Small intestine (tissue), 7 donors: Measurements from ENCODE around the gene OR1F1. TPM values are rescaled to one million over a fixed set of nuclear protein-coding genes. Genes with fewer than 3 reads are reported as not detected.
A peak's percentile ranks its signal among the peaks of the same experiment; 100 is the strongest.

Source experiments
- DNase-seq, 2 donors: peaks; one replicate each; pipeline versions ENCODE4 v3.0.0 to v3.0.0-alpha.2; 2013
- FAIRE-seq: peaks from 2 replicates; lab custom pipeline; 2012; peaks lifted over from hg19 to GRCh38; lab: Jason Lieb, UNC
- H3K27ac ChIP-seq, 3 donors: one replicate each; pipeline ENCODE4 v1.5.1; 2013; ENCODE audit warnings: low read length in 2 of 3, mild to moderate bottlenecking in 2 of 3, control low read depth in 1 of 3, inconsistent platforms in 1 of 3, low read depth in 1 of 3, moderate library complexity in 1 of 3
- H3K27me3 ChIP-seq, 3 donors: one replicate each; pipeline ENCODE4 v1.6.1; 2013; ENCODE audit warnings: low read length in 3 of 3, inconsistent platforms in 1 of 3; ENCODE audit not compliant: control insufficient read depth in 3 of 3, insufficient read depth in 3 of 3
- H3K36me3 ChIP-seq, 3 donors: one replicate each; pipeline ENCODE4 v1.6.1; 2013; ENCODE audit warnings: low read length in 3 of 3, inconsistent platforms in 1 of 3, low read depth in 1 of 3, mild to moderate bottlenecking in 1 of 3, moderate library complexity in 1 of 3; ENCODE audit not compliant: control insufficient read depth in 3 of 3, insufficient read depth in 2 of 3
- H3K4me1 ChIP-seq, 3 donors: one replicate each; pipeline ENCODE4 v1.6.1; 2013; ENCODE audit warnings: low read length in 2 of 3, inconsistent platforms in 1 of 3, low read depth in 1 of 3, mild to moderate bottlenecking in 1 of 3, moderate library complexity in 1 of 3; ENCODE audit not compliant: control insufficient read depth in 3 of 3, insufficient read depth in 2 of 3
- H3K4me3 ChIP-seq, 3 donors: one replicate each; pipeline ENCODE4 v1.5.1; 2013; ENCODE audit warnings: low read length in 3 of 3, control low read depth in 1 of 3, inconsistent platforms in 1 of 3, low read depth in 1 of 3, mild to moderate bottlenecking in 1 of 3, moderate library complexity in 1 of 3
- H3K9me3 ChIP-seq, 2 donors: one replicate each; pipeline ENCODE4 v1.6.1; 2013; ENCODE audit warnings: low read depth in 1 of 2, low read length in 1 of 2; ENCODE audit not compliant: control insufficient read depth in 2 of 2, insufficient read depth in 1 of 2
- WGBS, 3 donors: extraction: QIAGEN DNeasy Blood & Tissue Kit; methylation state at CpG; one replicate each; pipeline ENCODE4 v1.1.7; 2013; 5-methylcytosine and 5-hydroxymethylcytosine counted together
- polyA plus RNA-seq, 4 donors: library from polyadenylated mRNA; stranded (reverse) in 3 of 4; unstranded in 1 of 4; fragments of 200-250 nt in 3 of 4; fragments of 120-200 nt in 1 of 4; gene quantifications; one replicate each; pipeline versions ENCODE4 v1.2.1 to v1.2.3, GENCODE V29; 2013
- donor health status: healthy with polysubstance abuse.
- donor health status: control.
- donor health status: control.
- donor health status: Bipolar disorder and iron deficiency.
- donor health status: healthy.

OR1F1 gene
- polyA plus RNA-seq, 4 donors: not detected

- no peak overlapping the region for H3K4me3 ChIP-seq
- FAIRE-seq: no peak
- no peak for DNase-seq
- H3K36me3 ChIP-seq: peaks cover 0 to 2% (median 0%) of the 10 kb centered on the region in 3 donors
- no peaks in the 10 kb centered on the region for H3K9me3 ChIP-seq
- peaks cover 0 to 4% (median 0%) of the 10 kb centered on the region in 3 donors for H3K27me3 ChIP-seq
- peaks cover 0 to 38% (median 4%) of the 10 kb centered on the region in 3 donors for H3K4me1 ChIP-seq
- H3K27ac ChIP-seq: no peak overlapping the region
- 91 to 94% (median 93%) methylated on average over 13 of the region's 13 CpGs for WGBS, 3 donors
These were observed 39.5 kb upstream of the OR1F1 start for GRCh38 chr16:3148256-3149192.

- Histone ChIP-seq H3K27me3 (peaks cover 0 to 7% (median 0%) of the 10 kb centered on the region in 3 donors), H3K9me3 (no peaks in the 10 kb centered on the region), H3K4me1 (peaks cover 0 to 32% (median 2%) of the 10 kb centered on the region in 3 donors), H3K36me3 (peaks cover 0 to 2% (median 0%) of the 10 kb centered on the region in 3 donors), H3K27ac (peak overlapping the region in 2 of 3 donors; percentile 91 to 94), H3K4me3 (peak overlapping the region in 1 of 3 donors; percentile 91)
- FAIRE-seq (no peak), DNase-seq (no peak)
- WGBS, 3 donors: 75 to 85% (median 76%) methylated on average over 6 of the region's 6 CpGs
These were observed 38.8 kb upstream of the OR1F1 start for GRCh38 chr16:3149193-3149530.

- Histone ChIP-seq H3K27ac (peak overlapping the region; percentile 67 to 94 (median 91)), H3K9me3 (no peaks in the 10 kb centered on the region), H3K4me1 (peaks cover 0 to 26% (median 2%) of the 10 kb centered on the region in 3 donors), H3K27me3 (peaks cover 0 to 7% (median 0%) of the 10 kb centered on the region in 3 donors), H3K4me3 (peak overlapping the region; percentile 38 to 91 (median 49)), H3K36me3 (no peaks in the 10 kb centered on the region)
- WGBS, 3 donors: 1 to 3% (median 3%) methylated on average over 41 of the region's 41 CpGs
- FAIRE-seq (no peak), DNase-seq (peak; percentile 84 to 88)
These were observed 38.2 kb upstream of the OR1F1 start for GRCh38 chr16:3149630-3150345.

DNA sequence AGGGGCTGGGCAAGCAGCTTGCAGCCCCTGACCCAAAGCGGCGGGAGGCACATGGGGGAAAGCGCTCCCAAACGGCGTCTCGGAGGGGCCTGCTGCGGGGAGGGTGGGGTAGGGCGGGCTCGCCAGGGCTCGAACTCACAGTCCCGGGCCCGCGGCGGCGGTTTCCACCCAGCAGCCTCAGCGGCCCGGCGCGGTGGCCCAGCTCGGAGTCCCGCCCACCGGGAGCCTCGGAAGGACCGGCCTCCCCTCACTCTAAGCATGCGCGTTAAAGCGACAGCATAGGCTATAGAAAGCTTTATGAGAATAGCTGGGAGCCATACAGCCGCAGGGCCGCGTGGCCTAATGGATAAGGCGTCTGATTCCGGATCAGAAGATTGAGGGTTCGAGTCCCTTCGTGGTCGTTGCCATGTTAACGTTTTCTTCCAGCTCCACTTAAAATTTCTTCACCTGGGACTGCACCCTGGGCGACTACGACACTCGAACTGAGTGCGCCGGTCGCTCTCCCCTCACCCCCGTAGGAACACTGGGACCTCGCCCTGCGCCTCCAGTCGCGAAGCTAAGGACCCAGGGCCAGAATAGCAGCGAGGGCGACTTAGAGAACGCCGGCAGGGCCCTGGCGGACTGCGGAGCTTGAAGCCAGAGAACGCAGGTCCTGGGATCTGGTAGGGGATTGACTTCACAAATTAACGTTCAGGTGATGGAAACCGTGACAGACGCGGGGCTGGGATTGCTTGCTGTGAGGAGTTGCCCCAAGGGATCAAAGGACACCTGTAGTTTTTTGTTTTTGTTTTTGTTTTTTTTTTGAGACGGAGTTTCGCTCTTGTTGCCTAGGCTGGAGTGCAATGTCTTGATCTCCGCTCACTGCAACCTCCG lies 37.4 kb upstream of the OR1F1 start:
- Histone ChIP-seq H3K9me3 (no peaks in the 10 kb centered on the region), H3K36me3 (no peaks in the 10 kb centered on the region), H3K27ac (peak overlapping the region; percentile 67 to 94 (median 91)), H3K4me1 (peaks cover 0 to 26% (median 0%) of the 10 kb centered on the region in 3 donors), H3K4me3 (peak overlapping the region; percentile 38 to 91 (median 49)), H3K27me3 (peaks cover 0 to 7% (median 0%) of the 10 kb centered on the region in 3 donors)
- WGBS, 3 donors: 0 to 1% (median 1%) methylated on average over 58 to 62 of the region's 62 CpGs
- peak; percentile 96 to 98 for DNase-seq
- FAIRE-seq: no peak

GRCh38 chr16:3152027-3152276 lies 36.1 kb upstream of the OR1F1 start:
- WGBS, 3 donors: 2 to 3% (median 3%) methylated on average over 15 of the region's 15 CpGs
- Histone ChIP-seq H3K4me3 (peak overlapping the region in 1 of 3 donors; percentile 37), H3K27me3 (peaks cover 0 to 15% (median 0%) of the 10 kb centered on the region in 3 donors), H3K27ac (no peak overlapping the region), H3K4me1 (peaks cover 0 to 26% (median 0%) of the 10 kb centered on the region in 3 donors), H3K9me3 (no peaks in the 10 kb centered on the region), H3K36me3 (no peaks in the 10 kb centered on the region)
- DNase-seq (no peak), FAIRE-seq (no peak)

DNA sequence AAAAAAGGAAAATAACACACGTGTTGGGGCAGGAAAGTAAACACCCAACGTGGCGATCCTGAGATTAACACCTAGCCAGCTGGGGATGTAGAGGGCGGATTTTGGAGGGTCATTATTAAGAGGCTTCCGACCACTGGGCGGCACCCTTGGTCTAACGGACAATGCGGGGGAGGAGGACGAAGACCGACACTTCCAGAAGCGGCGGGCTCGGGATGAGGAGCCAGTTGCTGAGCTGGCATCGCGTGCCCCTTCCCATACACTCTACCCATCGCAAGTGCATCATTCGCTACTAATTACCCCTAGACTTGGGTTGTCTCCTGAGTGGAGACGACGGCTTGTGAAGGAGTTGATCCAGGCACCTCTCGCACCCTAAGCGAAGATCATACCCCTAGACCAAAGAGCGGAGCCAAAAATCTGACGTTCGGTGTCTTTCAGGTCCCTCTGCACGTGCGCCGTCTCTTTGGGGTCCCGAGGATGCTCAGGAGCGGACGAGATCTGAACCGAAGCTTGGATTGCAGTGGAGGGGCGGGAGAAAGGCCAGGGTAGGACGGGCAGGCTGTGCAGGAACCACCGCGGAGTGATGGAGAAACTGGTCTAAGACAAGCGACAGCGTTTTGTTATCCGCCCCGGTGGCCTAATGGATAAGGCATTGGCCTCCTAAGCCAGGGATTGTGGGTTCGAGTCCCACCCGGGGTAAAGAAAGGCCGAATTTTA lies 35.6 kb upstream of the OR1F1 start:
- H3K4me1 ChIP-seq: peaks cover 0 to 26% (median 0%) of the 10 kb centered on the region in 3 donors
- peak overlapping the region in 1 of 3 donors; percentile 37 for H3K4me3 ChIP-seq
- no peaks in the 10 kb centered on the region for H3K9me3 ChIP-seq
- peak overlapping the region in 1 of 3 donors; percentile 38 for H3K27ac ChIP-seq
- DNase-seq (peak; percentile 78 to 85), FAIRE-seq (no peak)
- no peaks in the 10 kb centered on the region for H3K36me3 ChIP-seq
- peaks cover 0 to 15% (median 0%) of the 10 kb centered on the region in 3 donors for H3K27me3 ChIP-seq
- 1 to 2% (median 2%) methylated on average over 42 of the region's 42 CpGs for WGBS, 3 donors

GRCh38 chr16:3152991-3153368 lies 35.0 kb upstream of the OR1F1 start:
- WGBS, 3 donors: 9 to 11% (median 11%) methylated on average over 8 of the region's 8 CpGs
- H3K4me3 ChIP-seq: no peak overlapping the region
- H3K4me1 ChIP-seq: peaks cover 0 to 26% (median 0%) of the 10 kb centered on the region in 3 donors
- H3K36me3 ChIP-seq: no peaks in the 10 kb centered on the region
- H3K27me3 ChIP-seq: peaks cover 0 to 15% (median 0%) of the 10 kb centered on the region in 3 donors
- DNase-seq (no peak), FAIRE-seq (no peak)
- H3K27ac ChIP-seq: no peak overlapping the region
- H3K9me3 ChIP-seq: no peaks in the 10 kb centered on the region
